ENCODE results near the gene DHX34. TPM values are rescaled to one million over a fixed set of nuclear protein-coding genes. Genes with fewer than 3 reads are reported as not detected.

Gene DHX34
- total RNA-seq, 1 donor from 2014 or later = 20.0 TPM

DNA sequence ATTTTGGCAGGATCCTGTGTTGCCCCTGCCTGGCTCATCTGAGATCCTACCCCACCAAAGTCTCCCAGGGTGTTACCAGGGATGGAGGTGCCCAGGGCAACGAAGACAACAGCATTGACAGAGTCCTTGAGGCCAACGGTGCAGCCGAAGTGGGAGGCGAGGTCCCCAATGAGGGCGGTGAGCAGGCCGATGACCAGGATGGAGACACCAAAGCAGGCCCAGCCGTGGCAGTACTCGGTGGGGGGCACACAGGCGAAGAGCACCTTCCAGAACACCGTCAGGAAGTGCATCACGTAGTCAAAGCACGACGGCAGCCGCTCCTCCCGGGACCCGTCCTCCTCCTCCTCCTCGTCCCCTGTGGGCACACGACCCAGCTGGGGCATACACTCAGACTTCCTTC, 83.0 kb downstream of the DHX34 start:
- TF ChIP-seq, protein P1, sequence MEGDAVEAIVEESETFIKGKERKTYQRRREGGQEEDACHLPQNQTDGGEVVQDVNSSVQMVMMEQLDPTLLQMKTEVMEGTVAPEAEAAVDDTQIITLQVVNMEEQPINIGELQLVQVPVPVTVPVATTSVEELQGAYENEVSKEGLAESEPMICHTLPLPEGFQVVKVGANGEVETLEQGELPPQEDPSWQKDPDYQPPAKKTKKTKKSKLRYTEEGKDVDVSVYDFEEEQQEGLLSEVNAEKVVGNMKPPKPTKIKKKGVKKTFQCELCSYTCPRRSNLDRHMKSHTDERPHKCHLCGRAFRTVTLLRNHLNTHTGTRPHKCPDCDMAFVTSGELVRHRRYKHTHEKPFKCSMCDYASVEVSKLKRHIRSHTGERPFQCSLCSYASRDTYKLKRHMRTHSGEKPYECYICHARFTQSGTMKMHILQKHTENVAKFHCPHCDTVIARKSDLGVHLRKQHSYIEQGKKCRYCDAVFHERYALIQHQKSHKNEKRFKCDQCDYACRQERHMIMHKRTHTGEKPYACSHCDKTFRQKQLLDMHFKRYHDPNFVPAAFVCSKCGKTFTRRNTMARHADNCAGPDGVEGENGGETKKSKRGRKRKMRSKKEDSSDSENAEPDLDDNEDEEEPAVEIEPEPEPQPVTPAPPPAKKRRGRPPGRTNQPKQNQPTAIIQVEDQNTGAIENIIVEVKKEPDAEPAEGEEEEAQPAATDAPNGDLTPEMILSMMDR (IDR thresholded peaks at IDR 0.05) = no peak

More for the DNA sequence above, 83.0 kb downstream of the DHX34 start:
- Mint-ChIP-seq H3K36me3 (ENCODE audit: low read depth) (no peaks in the 10 kb centered on the region), H3K4me3 (no peak overlapping the region), H3K4me1 (peaks cover 12% of the 10 kb centered on the region), H3K27ac (no peak overlapping the region), H3K27me3 (peaks cover 50% of the 10 kb centered on the region), H3K9me3 (peaks cover 2% of the 10 kb centered on the region)
- DNase-seq = no peak
- CTCF ChIA-PET = interaction anchor here (0.9 to 1.9 kb wide), 2 partner anchors 83 to 266 kb away, joined by 3 to 6 read pairs; partner anchors contain the start of gene NAPA
- ATAC-seq (ENCODE audit: low read depth) = no peak
- intact Hi-C loops (cut with micrococcal nuclease) = no loop called here
- POLR2A ChIA-PET = no interaction called here

Other genes with a start within 250 kb of the DHX34 start
- 83.8 and 89.1 TPM in 2 replicates for gene ZC3H4, start 235.5 kb upstream of the DHX34 start, total RNA-seq
- 64.5 and 67.4 TPM in 2 replicates for gene SAE1, start 218.5 kb upstream of the DHX34 start, total RNA-seq
- gene BBC3, start 118.1 kb upstream of the DHX34 start, total RNA-seq = 7.0 and 11.5 TPM in 2 replicates
- 43.7 and 47.1 TPM in 2 replicates for gene CCDC9, start 92.8 kb upstream of the DHX34 start, total RNA-seq
- 9.8 and 11.8 TPM in 2 replicates for gene INAFM1, start 74.4 kb upstream of the DHX34 start, total RNA-seq
- gene C5AR1, start 39.5 kb upstream of the DHX34 start, total RNA-seq = 1.7 and 2.2 TPM in 2 replicates
- 0.22 and 0.42 TPM in 2 replicates for gene C5AR2, start 17.1 kb upstream of the DHX34 start, total RNA-seq
- not detected in 2 replicates for gene MEIS3, start 70.2 kb downstream of the DHX34 start, total RNA-seq
- not detected in 2 replicates for gene SLC8A2, start 122.6 kb downstream of the DHX34 start, total RNA-seq
- gene KPTN, start 134.9 kb downstream of the DHX34 start, total RNA-seq = 8.0 and 8.7 TPM in 2 replicates
- gene NAPA, start 165.7 kb downstream of the DHX34 start, total RNA-seq = 56.8 and 70.6 TPM in 2 replicates
- gene ZNF541, start 223.8 kb downstream of the DHX34 start, total RNA-seq = not detected in 2 replicates